Nephron progenitor cell (in vitro differentiated cells): ENCODE data around the gene NME7.
"Not testable (repeated sequence)": the region's sequence is repeated elsewhere in the genome, so short reads cannot be mapped to it uniquely, and the experiment has no call there.

Experiments used
- DNase-seq: peaks from one replicate; pipeline ENCODE4 v3.0.0; 2021
- H3K27ac Mint-ChIP-seq: 2 replicates; pipeline ENCODE4 v1.8.0; 2021; ENCODE audit warnings: mild to moderate bottlenecking, moderate library complexity, mixed read lengths
- H3K27me3 Mint-ChIP-seq: 2 replicates; pipeline ENCODE4 v1.8.0; 2021; ENCODE audit warnings: mild to moderate bottlenecking, low read depth, mixed read lengths; ENCODE audit not compliant: poor library complexity
- H3K36me3 Mint-ChIP-seq: 2 replicates; pipeline ENCODE4 v1.8.0; 2021; ENCODE audit warnings: low read depth, mixed read lengths
- H3K4me1 Mint-ChIP-seq: 2 replicates; pipeline ENCODE4 v1.8.0; 2021; ENCODE audit warnings: mixed read lengths
- H3K4me3 Mint-ChIP-seq: 2 replicates; pipeline ENCODE4 v1.8.0; 2021; ENCODE audit warnings: mild to moderate bottlenecking, moderate library complexity, mixed read lengths
- H3K9me3 Mint-ChIP-seq: 2 replicates; pipeline ENCODE4 v1.8.0; 2021; ENCODE audit warnings: mild to moderate bottlenecking, moderate library complexity, mixed read lengths
- TF ChIP-seq, protein P1 (sequence below): fragments of 200-600 bp; sonication (generic); IDR thresholded peaks from 2 replicates; pipeline ENCODE4 v1.5.0; 2021; ENCODE audit warnings: antibody characterized with exemption

The NME7 gene

DNA sequence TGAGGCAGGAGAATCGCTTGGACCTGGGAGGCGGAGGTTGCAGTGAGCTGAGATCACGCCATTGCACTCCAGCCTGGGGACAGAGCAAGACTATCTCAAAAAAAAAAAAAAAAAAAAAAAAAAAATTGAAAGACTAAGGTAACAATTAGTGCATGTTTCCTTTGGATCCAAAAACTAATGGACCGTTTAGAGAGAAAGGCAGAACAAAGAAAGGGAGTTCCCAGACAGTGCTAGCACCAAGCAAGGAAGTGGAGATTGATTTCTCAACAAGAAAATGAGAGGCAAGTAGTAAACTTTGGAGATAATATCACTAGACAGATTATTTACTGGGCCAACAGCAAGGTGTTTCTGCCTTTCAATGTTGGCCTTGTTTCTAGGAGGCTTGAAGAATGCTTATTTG, 236.9 kb downstream of the NME7 start:
- Mint-ChIP-seq H3K27me3 (no peaks in the 10 kb centered on the region), H3K9me3 (no peaks in the 10 kb centered on the region), H3K4me3 (no peak overlapping the region), H3K4me1 (peaks cover 4% of the 10 kb centered on the region), H3K27ac (no peak overlapping the region), H3K36me3 (peaks cover 54% of the 10 kb centered on the region)
- TF ChIP-seq, protein P1, sequence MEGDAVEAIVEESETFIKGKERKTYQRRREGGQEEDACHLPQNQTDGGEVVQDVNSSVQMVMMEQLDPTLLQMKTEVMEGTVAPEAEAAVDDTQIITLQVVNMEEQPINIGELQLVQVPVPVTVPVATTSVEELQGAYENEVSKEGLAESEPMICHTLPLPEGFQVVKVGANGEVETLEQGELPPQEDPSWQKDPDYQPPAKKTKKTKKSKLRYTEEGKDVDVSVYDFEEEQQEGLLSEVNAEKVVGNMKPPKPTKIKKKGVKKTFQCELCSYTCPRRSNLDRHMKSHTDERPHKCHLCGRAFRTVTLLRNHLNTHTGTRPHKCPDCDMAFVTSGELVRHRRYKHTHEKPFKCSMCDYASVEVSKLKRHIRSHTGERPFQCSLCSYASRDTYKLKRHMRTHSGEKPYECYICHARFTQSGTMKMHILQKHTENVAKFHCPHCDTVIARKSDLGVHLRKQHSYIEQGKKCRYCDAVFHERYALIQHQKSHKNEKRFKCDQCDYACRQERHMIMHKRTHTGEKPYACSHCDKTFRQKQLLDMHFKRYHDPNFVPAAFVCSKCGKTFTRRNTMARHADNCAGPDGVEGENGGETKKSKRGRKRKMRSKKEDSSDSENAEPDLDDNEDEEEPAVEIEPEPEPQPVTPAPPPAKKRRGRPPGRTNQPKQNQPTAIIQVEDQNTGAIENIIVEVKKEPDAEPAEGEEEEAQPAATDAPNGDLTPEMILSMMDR, result no peak
- no peak for DNase-seq

DNA sequence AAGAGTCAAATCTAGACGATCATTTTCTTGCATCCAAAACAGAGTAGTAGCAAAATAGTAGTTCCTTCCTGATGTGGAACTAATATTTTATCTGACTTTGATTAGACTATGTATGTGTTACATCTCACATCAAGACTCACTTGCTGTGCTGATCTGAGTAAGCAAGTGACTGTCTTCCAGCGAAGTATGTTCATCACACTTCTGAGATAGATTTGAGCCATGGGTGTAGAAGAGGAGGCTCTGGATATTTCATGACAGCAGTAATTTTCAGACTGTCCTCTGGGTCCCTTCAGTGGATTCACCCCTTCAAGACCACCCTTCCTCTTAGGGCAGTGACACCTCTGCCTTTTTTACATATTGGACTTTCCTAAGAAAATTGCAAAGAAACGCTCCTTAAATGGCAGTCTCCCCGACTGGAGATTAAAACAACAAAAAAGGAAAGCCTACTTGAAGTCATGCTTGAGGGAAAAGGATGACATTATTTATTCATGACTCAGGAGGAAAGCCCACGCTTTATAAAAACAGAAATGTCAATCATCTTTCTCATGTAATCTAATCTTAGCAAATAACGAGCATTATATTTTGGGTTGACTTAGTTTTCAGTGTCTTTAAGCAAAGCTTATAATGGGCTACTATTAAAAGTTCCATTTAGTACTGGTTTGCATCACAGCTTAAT, 238.3 kb downstream of the NME7 start:
- TF ChIP-seq, protein P1, result no peak
- Mint-ChIP-seq H3K9me3 (no peaks in the 10 kb centered on the region), H3K27me3 (no peaks in the 10 kb centered on the region), H3K4me1 (peaks cover 4% of the 10 kb centered on the region), H3K36me3 (peaks cover 69% of the 10 kb centered on the region), H3K4me3 (no peak overlapping the region), H3K27ac (no peak overlapping the region)
- DNase-seq, result no peak

DNA sequence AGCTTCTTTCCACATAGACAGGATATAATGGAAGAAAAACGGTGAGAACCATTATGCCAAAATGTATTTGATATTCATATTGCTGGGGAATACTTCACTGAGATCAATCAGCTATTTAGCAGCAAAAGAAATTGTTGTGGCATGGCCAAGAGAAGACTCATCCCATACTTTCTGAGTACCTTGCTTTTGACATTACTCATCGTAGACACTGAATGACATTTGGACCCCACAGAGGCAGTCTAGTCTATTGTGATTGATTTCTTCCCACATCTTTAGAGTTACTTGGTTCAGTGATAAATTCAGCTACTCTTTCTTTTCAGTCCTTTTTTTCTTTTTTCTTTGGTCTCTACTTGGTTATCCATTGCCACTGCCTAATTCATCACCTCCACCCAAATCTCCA, 239.0 kb downstream of the NME7 start:
- no peak for DNase-seq
- Mint-ChIP-seq H3K9me3 (no peaks in the 10 kb centered on the region), H3K4me1 (peaks cover 4% of the 10 kb centered on the region), H3K36me3 (peaks cover 71% of the 10 kb centered on the region), H3K27ac (no peak overlapping the region), H3K27me3 (no peaks in the 10 kb centered on the region), H3K4me3 (no peak overlapping the region)
- TF ChIP-seq, protein P1, result no peak

DNA sequence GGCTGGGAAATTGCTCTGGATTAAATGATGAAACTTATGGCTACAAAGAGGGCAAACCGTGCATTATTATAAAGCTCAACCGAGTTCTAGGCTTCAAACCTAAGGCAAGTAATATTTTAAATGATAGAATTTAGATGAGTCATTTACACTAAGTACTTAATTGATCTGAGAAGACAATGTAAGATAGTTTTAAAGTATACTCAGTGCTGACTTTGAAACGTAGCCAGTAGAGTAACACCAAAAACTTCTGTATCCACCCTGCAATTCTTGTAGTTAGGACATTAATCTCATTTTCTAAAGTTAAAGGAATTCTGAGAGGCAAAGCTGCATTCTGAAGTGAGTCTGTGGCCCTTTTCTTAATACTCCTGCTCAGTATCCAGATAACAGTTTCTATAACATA, 240.3 kb downstream of the NME7 start:
- no peak for DNase-seq
- H3K4me3 Mint-ChIP-seq, result no peak overlapping the region
- peaks cover 72% of the 10 kb centered on the region for H3K36me3 Mint-ChIP-seq
- H3K9me3 Mint-ChIP-seq, result no peaks in the 10 kb centered on the region
- no peaks in the 10 kb centered on the region for H3K27me3 Mint-ChIP-seq
- H3K4me1 Mint-ChIP-seq, result peaks cover 5% of the 10 kb centered on the region
- TF ChIP-seq, protein P1, result no peak
- H3K27ac Mint-ChIP-seq, result peak overlapping the region; percentile 69

DNA sequence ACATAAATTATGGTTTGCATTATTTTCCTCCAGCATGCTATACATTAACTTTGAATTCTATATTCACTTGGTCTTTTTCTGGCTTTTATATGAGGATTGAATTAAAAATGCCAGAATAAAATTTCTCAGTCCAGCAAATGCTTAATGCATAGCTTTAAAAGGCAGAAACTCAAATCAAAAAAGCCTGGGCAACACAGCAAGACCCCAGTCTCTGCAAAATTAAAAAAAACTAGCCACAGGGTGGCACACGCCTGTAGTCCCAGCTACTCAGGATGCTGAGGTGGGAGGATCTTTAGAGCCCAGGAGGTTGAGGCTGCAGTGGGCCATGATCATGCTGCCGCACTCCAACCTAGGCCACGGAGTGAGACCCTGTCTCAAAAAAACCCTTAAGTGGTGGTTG, 241.3 kb downstream of the NME7 start:
- H3K27me3 Mint-ChIP-seq, result no peaks in the 10 kb centered on the region
- H3K36me3 Mint-ChIP-seq, result peaks cover 71% of the 10 kb centered on the region
- H3K4me1 Mint-ChIP-seq, result peaks cover 13% of the 10 kb centered on the region
- TF ChIP-seq, protein P1, result no peak
- H3K4me3 Mint-ChIP-seq, result no peak overlapping the region
- H3K9me3 Mint-ChIP-seq, result no peaks in the 10 kb centered on the region
- DNase-seq, result no peak
- no peak overlapping the region for H3K27ac Mint-ChIP-seq

DNA sequence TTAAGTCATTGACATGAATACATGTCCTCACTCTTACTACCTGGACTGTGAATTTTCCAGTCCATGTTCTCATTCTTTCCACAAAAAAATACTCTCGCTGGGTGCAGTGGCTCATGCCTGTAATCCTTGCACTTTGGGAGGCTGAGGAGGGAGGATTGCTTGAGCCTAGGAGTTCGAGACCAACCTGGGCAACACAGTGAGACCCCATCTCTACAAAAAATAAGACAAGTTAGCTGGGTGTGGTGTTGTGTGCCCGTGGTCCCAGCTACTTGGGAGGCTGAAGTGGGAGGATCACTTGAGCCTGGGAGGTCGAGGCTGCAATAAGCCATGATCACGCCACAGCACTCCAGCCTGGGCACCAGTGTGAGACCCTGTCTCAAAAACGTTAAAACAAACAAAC, 242.0 kb downstream of the NME7 start:
- H3K36me3 Mint-ChIP-seq, result peaks cover 63% of the 10 kb centered on the region
- H3K27me3 Mint-ChIP-seq, H3K27ac Mint-ChIP-seq, H3K4me3 Mint-ChIP-seq, H3K9me3 Mint-ChIP-seq, DNase-seq: not testable (repeated sequence)
- peaks cover 13% of the 10 kb centered on the region for H3K4me1 Mint-ChIP-seq
